Type B pancreatic cell (in vitro differentiated cells): ENCODE data around the gene ASCC3. TPM values are rescaled to one million over a fixed set of nuclear protein-coding genes. Genes with fewer than 3 reads are reported as not detected.
"Not testable (repeated sequence)": the region's sequence is repeated elsewhere in the genome, so short reads cannot be mapped to it uniquely, and the experiment has no call there.

Experiments
- DNase-seq: peaks from one replicate; pipeline ENCODE4 v3.0.0; 2021; ENCODE audit warnings: mixed read lengths; ENCODE audit not compliant: unreplicated experiment; ENCODE audit errors: extremely low spot score
- H3K27ac Mint-ChIP-seq: 2 replicates; pipeline ENCODE4 v1.8.0; 2021; ENCODE audit warnings: mild to moderate bottlenecking, mixed read lengths
- H3K27me3 Mint-ChIP-seq: 2 replicates; pipeline ENCODE4 v1.8.0; 2021; ENCODE audit warnings: mixed read lengths
- H3K36me3 Mint-ChIP-seq: 2 replicates; pipeline ENCODE4 v1.8.0; 2021; ENCODE audit warnings: mixed read lengths
- H3K4me1 Mint-ChIP-seq: one replicate; pipeline ENCODE4 v1.8.0; 2021; ENCODE audit warnings: mixed read lengths; ENCODE audit not compliant: unreplicated experiment
- H3K4me3 Mint-ChIP-seq: 2 replicates; pipeline ENCODE4 v1.8.0; 2021; ENCODE audit warnings: mild to moderate bottlenecking, mixed read lengths
- H3K9me3 Mint-ChIP-seq: 2 replicates; pipeline ENCODE4 v1.8.0; 2021; ENCODE audit warnings: mixed read lengths
- total RNA-seq: library from RNA; stranded (reverse); gene quantifications from 2 replicates; pipeline ENCODE4 v1.2.1, GENCODE V29; 2021; ENCODE audit warnings: low replicate concordance
- TF ChIP-seq, protein P1 (sequence below): fragments of 200-600 bp; sonication (generic); conservative IDR thresholded peaks from 2 replicates; pipeline ENCODE4 v1.5.0; 2021; ENCODE audit warnings: antibody characterized with exemption, mild to moderate bottlenecking

The ASCC3 gene
- total RNA-seq, 1 donor from 2014 or later, result 51.2 TPM

DNA sequence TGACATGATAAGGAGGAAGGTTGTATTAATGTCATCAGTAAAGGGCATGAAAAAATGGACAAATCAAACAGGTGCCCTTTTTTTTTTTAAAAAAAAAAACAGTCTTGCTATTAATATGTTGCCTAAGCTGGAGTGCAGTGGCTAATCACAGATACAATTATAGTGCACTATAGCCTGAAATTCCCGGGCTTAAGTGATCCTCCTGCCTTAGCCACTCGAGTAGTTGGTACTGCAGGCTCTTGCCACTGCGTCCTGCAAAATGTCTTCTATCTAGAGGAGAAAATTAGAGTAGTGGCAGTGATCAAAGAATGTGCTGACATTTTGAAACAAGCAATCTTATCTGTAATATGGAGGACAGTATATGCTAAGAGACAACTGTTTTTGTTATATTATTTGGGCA lies 127.7 kb downstream of the ASCC3 start:
- Mint-ChIP-seq H3K4me1 (no peaks in the 10 kb centered on the region), H3K9me3 (no peaks in the 10 kb centered on the region), H3K4me3 (no peak overlapping the region), H3K27ac (no peak overlapping the region), H3K27me3 (no peaks in the 10 kb centered on the region), H3K36me3 (peaks cover 18% of the 10 kb centered on the region)
- DNase-seq, result no peak
- TF ChIP-seq, protein P1, sequence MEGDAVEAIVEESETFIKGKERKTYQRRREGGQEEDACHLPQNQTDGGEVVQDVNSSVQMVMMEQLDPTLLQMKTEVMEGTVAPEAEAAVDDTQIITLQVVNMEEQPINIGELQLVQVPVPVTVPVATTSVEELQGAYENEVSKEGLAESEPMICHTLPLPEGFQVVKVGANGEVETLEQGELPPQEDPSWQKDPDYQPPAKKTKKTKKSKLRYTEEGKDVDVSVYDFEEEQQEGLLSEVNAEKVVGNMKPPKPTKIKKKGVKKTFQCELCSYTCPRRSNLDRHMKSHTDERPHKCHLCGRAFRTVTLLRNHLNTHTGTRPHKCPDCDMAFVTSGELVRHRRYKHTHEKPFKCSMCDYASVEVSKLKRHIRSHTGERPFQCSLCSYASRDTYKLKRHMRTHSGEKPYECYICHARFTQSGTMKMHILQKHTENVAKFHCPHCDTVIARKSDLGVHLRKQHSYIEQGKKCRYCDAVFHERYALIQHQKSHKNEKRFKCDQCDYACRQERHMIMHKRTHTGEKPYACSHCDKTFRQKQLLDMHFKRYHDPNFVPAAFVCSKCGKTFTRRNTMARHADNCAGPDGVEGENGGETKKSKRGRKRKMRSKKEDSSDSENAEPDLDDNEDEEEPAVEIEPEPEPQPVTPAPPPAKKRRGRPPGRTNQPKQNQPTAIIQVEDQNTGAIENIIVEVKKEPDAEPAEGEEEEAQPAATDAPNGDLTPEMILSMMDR, result no peak

DNA sequence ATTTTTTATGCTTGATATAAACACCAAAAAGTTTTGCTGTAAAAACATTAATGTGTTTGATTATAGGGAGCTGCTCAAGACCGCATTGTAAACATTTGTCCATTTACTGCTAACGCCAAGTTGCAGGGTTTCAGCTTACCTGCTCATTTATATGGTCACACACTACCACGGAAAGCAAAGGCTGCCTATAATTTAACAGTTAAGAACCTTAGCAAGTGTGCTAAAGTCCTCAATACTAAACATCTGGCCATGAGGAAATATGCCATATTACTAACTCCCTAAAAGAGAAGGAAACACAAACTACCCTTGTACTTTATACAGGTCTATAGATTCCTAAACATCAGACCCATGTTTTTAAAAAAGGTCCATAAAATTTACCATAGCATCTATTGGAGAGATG lies 129.5 kb downstream of the ASCC3 start:
- H3K9me3 Mint-ChIP-seq, result no peaks in the 10 kb centered on the region
- H3K27me3 Mint-ChIP-seq, result no peaks in the 10 kb centered on the region
- TF ChIP-seq, protein P1, result no peak
- H3K36me3 Mint-ChIP-seq, result peaks cover 17% of the 10 kb centered on the region
- H3K4me3 Mint-ChIP-seq, result no peak overlapping the region
- no peak for DNase-seq
- H3K27ac Mint-ChIP-seq, result no peak overlapping the region
- no peaks in the 10 kb centered on the region for H3K4me1 Mint-ChIP-seq

DNA sequence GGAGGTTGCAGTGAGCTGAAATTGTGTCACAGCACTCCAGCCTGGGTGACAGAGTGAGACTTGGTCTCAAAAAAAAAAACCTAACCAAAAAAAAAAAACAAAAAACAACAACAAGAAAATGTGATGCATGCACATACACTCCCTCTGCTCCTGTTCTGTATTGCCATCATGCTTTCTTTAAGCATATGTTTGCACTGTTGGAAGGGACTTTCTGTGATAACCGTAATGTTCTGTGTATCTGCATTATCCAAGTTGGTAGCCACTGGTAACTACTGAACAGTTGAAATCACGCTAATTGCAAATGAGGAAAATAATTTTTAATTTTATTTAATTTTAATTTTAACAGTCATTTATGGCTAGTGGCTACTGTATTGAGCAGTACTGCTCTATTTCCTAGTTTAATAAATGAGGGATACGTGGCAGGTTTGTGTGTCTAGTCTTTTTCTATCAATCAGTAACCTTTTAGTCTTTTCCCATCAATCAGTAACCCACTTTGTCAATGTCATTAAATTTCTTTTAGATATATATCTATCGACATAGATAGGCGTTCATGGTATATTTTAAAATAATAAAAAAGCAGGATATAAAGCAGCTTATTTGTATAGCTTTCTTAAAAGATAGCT lies 135.6 kb downstream of the ASCC3 start:
- Mint-ChIP-seq H3K9me3 (no peaks in the 10 kb centered on the region), H3K4me1 (no peaks in the 10 kb centered on the region), H3K27me3 (no peaks in the 10 kb centered on the region), H3K27ac (no peak overlapping the region), H3K36me3 (peaks cover 28% of the 10 kb centered on the region), H3K4me3 (no peak overlapping the region)
- TF ChIP-seq, protein P1, result no peak
- no peak for DNase-seq

DNA sequence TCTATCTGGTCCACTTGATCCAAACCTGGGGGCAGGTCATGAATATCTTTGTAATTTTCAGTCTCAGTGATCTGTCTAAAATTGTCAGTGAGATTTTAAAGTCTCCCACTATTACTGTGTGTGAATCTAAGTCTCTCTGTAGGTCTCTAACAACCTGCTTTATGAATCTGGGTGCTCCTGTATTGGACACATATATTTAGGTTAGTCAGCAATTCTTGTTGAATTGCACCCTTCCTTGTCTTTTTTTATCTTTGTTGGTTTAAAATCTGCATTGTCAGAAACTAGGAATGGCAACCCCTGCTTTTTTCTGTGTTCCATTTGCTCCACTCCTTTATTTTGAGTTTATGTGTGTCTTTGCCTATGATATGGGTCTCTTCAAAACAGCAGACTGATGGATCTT lies 140.7 kb downstream of the ASCC3 start:
- Mint-ChIP-seq H3K9me3 (peaks cover 4% of the 10 kb centered on the region), H3K4me3 (no peak overlapping the region), H3K27ac (no peak overlapping the region), H3K4me1 (no peaks in the 10 kb centered on the region), H3K36me3 (peaks cover 20% of the 10 kb centered on the region), H3K27me3 (no peaks in the 10 kb centered on the region)
- TF ChIP-seq, protein P1, result no peak
- no peak for DNase-seq

DNA sequence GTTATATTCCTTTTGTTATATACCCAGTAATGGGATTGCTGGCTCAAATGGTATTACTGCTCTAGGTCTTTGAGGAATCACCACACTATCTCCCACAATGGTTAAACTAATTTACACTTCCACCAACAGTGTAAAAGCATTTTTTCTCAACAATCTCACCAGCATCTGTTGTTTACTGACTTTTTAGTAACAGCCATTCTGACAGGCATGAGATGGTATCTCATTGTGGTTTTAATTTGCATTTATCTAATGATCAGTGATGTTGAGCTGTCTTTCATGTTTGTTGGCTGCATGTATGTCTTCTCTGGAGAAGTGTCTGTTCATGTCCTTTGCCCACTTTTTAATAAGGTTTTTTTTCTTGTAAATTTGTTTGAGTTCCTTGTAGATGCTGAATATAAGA lies 143.4 kb downstream of the ASCC3 start:
- H3K36me3 Mint-ChIP-seq, result peaks cover 19% of the 10 kb centered on the region
- H3K9me3 Mint-ChIP-seq, H3K4me1 Mint-ChIP-seq, H3K27me3 Mint-ChIP-seq, H3K4me3 Mint-ChIP-seq, DNase-seq, H3K27ac Mint-ChIP-seq: not testable (repeated sequence)

DNA sequence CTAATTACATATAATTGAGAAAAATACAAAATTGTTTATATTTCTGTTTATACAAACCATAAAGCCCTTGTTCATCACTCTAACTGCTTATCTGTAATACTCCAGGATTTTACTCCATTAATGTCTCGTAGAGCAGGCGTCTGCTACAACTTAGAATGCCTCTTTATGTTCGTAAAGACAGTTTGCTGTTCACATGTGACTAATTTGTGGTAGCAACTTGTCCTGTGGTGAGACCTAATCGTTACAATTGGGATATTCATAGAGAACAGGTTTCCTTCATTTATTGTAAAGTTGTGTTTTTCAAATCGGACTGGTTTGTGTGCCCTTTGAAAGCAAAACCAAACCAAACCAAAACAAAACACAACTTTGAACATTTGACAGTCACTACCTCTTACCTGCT lies 149.7 kb downstream of the ASCC3 start:
- no peak overlapping the region for H3K4me3 Mint-ChIP-seq
- no peaks in the 10 kb centered on the region for H3K27me3 Mint-ChIP-seq
- no peak overlapping the region for H3K27ac Mint-ChIP-seq
- H3K4me1 Mint-ChIP-seq, result no peaks in the 10 kb centered on the region
- H3K36me3 Mint-ChIP-seq, result peaks cover 4% of the 10 kb centered on the region
- TF ChIP-seq, protein P1, result no peak
- H3K9me3 Mint-ChIP-seq, result no peaks in the 10 kb centered on the region
- DNase-seq, result no peak
